Upper lobe of left lung (tissue), 6 donors: ENCODE results near the gene COPZ1. TPM values are rescaled to one million over a fixed set of nuclear protein-coding genes. Genes with fewer than 3 reads are reported as not detected.

Experiments used
- ATAC-seq, 2 donors: fragments of 200-7000 bp; cut with Tn5 transposase; one replicate each; pipeline ENCODE4 v1.9.1; 2022; ENCODE audit warnings: mild to moderate bottlenecking in 2 of 2, moderate library complexity in 2 of 2; ENCODE audit not compliant: low FRiP score in 2 of 2
- DNase-seq, 2 donors: peaks; one replicate each; pipeline ENCODE4 v3.0.0-alpha.2; 2019 to 2020
- H3K27ac ChIP-seq, 4 donors: fragments of 200-600 bp; sonication (generic); one replicate each; pipeline ENCODE4 v1.5.1; 2016 to 2019
- H3K27me3 ChIP-seq, 4 donors: fragments of 200-600 bp; sonication (generic); one replicate each; pipeline ENCODE4 v1.5.1; 2017 to 2019
- H3K36me3 ChIP-seq, 4 donors: fragments of 200-600 bp; sonication (generic); one replicate each; pipeline ENCODE4 v1.5.1; 2016 to 2019
- H3K4me1 ChIP-seq, 4 donors: fragments of 200-600 bp; sonication (generic); one replicate each; pipeline ENCODE4 v1.5.1; 2018 to 2019
- H3K4me3 ChIP-seq, 4 donors: fragments of 200-600 bp; sonication (generic); one replicate each; pipeline ENCODE4 v1.5.1; 2017 to 2019; ENCODE audit warnings: mild to moderate bottlenecking in 2 of 4, moderate library complexity in 1 of 4
- H3K9me3 ChIP-seq, 4 donors: fragments of 200-600 bp; sonication (generic); one replicate each; pipeline ENCODE4 v1.5.1; 2018 to 2019
- CTCF ChIP-seq, 6 experiments: fragments of 450-650 bp in 4 of 6; fragments of 200-600 bp in 2 of 6; sonication (generic) in 2 of 6; IDR thresholded peaks; one replicate each; pipeline ENCODE4 v1.5.1; 2016 to 2019; ENCODE audit warnings: antibody characterized with exemption in 6 of 6
- EP300 ChIP-seq, 4 donors: sonication (generic); formaldehyde crosslinking; IDR thresholded peaks; one replicate each; pipeline ENCODE4 v1.5.1; 2017; ENCODE audit warnings: antibody characterized with exemption in 4 of 4, control low read depth in 2 of 4
- POLR2A ChIP-seq, 4 donors: fragments of 450-650 bp; IDR thresholded peaks; one replicate each; pipeline ENCODE4 v1.5.1; 2016 to 2017; ENCODE audit warnings: antibody characterized with exemption in 4 of 4, mild to moderate bottlenecking in 2 of 4
- POLR2AphosphoS5 ChIP-seq, 2 donors: sonication (generic); formaldehyde crosslinking; IDR thresholded peaks; one replicate each; pipeline ENCODE4 v1.5.1; 2017; ENCODE audit warnings: antibody characterized with exemption in 2 of 2
- WGBS, 2 donors: methylation state at CpG; one replicate each; pipeline ENCODE4 v1.1.5; 2017 to 2018; 5-methylcytosine and 5-hydroxymethylcytosine counted together
- total RNA-seq, 6 donors: library from RNA; depleted of rRNA in 4 of 6; stranded (reverse); fragments of >200 nt in 4 of 6; gene quantifications; one replicate each; pipeline versions ENCODE4 v1.1.0 to v1.2.1, GENCODE V29; 2016 to 2021
- donor health status: DM: no; HTN: no; CAD: no; lungs with moderate emphysema.
- donor health status: DM: no; HTN: yes; CAD: no; lungs with severe emphysema.

COPZ1 gene
- total RNA-seq, 6 donors from 2014 or later, result 55.5 to 132 (median 96.7) TPM

DNA sequence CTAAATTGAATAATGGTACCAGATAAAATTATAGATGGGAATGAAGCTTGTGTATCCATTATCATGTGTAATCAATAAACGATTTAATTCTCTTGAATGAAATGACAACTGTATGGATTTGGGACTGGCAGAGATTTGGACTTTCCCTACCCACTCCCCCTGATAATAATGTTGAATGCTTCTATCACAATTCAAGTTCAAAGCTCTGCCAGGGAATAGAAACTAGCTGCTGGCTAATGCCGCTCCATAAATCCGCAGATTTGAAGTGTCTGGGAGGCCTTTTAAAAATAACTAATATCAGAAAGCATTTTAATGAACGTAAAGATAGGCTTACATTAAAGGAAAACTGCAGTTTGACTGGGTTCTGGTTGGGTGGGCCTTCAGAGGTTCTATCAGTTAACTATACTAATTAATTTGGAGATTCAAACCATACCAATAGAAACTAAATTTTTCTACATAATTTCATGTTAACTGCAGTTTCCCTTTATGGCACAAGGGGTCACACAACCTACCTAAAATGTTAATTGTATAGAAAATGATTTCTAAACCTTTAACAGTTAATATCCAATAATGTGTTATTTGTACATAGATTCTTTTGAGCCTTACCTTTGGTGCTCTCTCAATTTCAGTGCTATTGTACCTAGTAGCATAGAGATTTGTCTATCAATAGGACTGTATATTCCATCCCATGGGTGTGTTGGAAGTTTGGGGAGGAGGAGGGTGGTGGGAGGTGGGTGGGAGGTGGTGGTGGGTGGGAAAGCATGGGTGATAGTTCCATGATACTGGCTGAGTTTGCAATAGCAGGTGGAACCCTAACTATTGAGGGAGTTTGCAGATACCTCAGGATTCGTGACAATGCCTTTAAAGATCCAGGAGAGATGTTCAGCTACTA is 39.5 kb upstream of the COPZ1 start:
- Histone ChIP-seq H3K36me3 (peaks cover 48 to 90% (median 60%) of the 10 kb centered on the region in 4 donors), H3K27ac (no peak overlapping the region)

GRCh38 chr12:54286042-54287030 is 38.6 kb upstream of the COPZ1 start:
- DNase-seq (no peak), ATAC-seq (no peak)
- H3K4me3 ChIP-seq, result peak overlapping the region in 1 of 4 donors; percentile 82
- H3K4me1 ChIP-seq, result peaks cover 45 to 59% (median 50%) of the 10 kb centered on the region in 4 donors
- H3K36me3 ChIP-seq, result peaks cover 48 to 87% (median 60%) of the 10 kb centered on the region in 4 donors
- 43 to 58% methylated on average over 12 of the region's 12 CpGs for WGBS, 2 donors
- no peaks in the 10 kb centered on the region for H3K9me3 ChIP-seq
- TF ChIP-seq EP300 (IDR thresholded peaks at IDR 0.05) (no peak), POLR2AphosphoS5 (IDR thresholded peaks at IDR 0.05) (no peak), CTCF (IDR thresholded peaks at IDR 0.05) (no peak), POLR2A (IDR thresholded peaks at IDR 0.05) (no peak)
- no peaks in the 10 kb centered on the region for H3K27me3 ChIP-seq
- H3K27ac ChIP-seq, result no peak overlapping the region

More for the DNA sequence above, 39.5 kb upstream of the COPZ1 start:
- 40 to 63% methylated on average over 5 of the region's 5 CpGs for WGBS, 2 donors
- DNase-seq (no peak), ATAC-seq (no peak)
- TF ChIP-seq EP300 (IDR thresholded peaks at IDR 0.05) (no peak), CTCF (IDR thresholded peaks at IDR 0.05) (peak in 1 of 6 experiments; percentile 16), POLR2AphosphoS5 (IDR thresholded peaks at IDR 0.05) (no peak)
- peak overlapping the region in 1 of 4 donors; percentile 82 for H3K4me3 ChIP-seq
- H3K9me3 ChIP-seq, result no peaks in the 10 kb centered on the region
- peaks cover 45 to 60% (median 51%) of the 10 kb centered on the region in 4 donors for H3K4me1 ChIP-seq
- no peaks in the 10 kb centered on the region for H3K27me3 ChIP-seq

DNA sequence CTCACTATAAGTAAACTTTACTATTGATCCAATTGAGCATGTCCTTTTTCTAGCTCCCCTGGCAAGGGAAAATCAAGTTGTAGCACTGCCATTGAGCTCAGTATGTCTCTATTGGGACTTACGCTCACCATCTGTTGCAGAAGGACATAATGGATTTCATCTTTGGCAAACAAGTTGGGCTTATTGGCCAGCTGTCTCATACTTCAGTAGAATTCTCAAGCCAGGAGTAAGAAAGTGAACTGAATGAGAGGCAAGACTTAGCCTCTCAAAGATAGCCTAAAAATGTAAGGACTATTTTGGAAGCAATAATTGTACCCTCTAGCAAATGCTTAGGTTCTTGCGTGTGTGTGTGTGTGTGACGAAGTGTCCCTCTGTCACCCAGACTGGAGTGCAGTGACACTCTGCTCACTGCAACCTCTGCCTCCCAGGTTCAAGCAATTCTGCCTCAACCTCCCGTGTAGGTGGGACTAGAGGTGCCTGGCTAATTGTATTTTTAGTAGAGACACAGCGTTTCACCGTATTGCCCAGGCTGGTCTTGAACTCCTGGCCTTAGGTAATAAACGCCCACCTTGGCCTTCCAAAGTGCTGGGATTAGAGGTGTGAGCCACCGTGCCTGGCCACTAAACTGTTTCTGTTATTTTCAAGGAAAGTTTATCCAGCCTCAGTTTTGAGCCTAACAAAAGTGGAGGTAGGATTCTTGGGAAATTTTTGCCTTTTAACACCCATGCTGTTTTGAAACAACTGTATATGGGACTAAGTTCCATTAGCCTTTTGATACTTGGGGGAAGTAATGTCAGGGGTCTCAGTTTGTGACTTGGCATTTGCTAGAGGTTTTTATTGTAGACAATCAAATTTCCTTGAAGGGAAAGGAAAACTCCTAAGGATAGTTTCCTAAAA is 37.4 kb upstream of the COPZ1 start:
- TF ChIP-seq POLR2A (IDR thresholded peaks at IDR 0.05) (peak in 1 of 4 donors; percentile 20), EP300 (IDR thresholded peaks at IDR 0.05) (no peak)
- Histone ChIP-seq H3K4me3 (no peak overlapping the region), H3K4me1 (peaks cover 34 to 48% (median 39%) of the 10 kb centered on the region in 4 donors), H3K9me3 (no peaks in the 10 kb centered on the region), H3K36me3 (peaks cover 44 to 79% (median 57%) of the 10 kb centered on the region in 4 donors), H3K27ac (peak overlapping the region in 1 of 4 donors; percentile 0), H3K27me3 (no peaks in the 10 kb centered on the region)
- ATAC-seq (no peak), DNase-seq (no peak)
- whole genome bisulfite sequencing, 2 donors, result 69 to 74% methylated on average over 8 of the region's 8 CpGs

DNA sequence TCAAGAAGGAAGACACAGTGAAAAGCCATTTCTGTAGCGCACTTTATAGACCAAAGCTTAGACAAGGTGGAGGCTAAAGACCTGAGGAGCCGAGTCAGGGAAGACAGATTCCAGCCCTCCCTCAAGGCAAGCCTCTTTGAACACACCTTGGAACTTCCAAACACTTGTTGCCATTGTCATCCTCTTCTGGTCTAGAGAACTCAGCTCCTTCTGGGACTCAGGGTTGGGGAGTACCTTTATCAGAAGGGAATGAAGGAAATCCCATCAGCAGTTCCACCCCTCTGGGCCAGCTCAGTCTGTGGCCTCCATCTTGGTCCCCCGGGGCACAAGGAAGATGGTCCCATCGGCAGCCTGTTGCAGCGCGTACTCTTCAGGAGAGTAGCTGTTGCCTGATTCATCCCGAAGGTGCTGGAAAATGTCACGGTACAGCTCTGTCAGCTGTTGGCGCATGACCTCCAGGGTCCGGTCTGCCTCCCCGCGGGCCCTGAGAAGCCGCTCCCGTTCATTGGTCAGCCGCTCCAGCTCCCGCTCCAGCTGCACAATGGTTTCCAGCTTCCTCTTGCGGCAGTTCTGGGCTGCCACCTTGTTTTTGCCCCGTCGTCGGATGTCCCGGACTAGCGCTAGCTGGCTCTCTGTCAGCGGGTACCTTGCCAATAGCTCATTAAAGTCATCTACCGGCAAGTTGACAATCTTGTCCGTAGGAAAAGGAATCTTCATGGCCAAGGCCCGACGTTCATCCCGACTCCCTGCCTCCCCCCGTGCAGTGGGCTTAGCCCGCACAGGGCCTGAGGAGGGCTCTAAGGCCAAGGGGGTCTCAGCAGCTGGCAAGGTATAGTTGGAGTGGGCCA is 32.6 kb upstream of the COPZ1 start:
- no peak for ATAC-seq
- H3K9me3 ChIP-seq, result no peaks in the 10 kb centered on the region
- TF ChIP-seq EP300 (IDR thresholded peaks at IDR 0.05) (no peak), POLR2A (IDR thresholded peaks at IDR 0.05) (no peak), POLR2AphosphoS5 (IDR thresholded peaks at IDR 0.05) (no peak), CTCF (IDR thresholded peaks at IDR 0.05) (no peak)
- DNase-seq, result peak in 1 of 2 donors; percentile 59
- WGBS, 2 donors, result 88 to 90% methylated on average over 28 to 30 of the region's 30 CpGs
- peaks cover 0 to 19% (median 5%) of the 10 kb centered on the region in 4 donors for H3K4me1 ChIP-seq
- no peak overlapping the region for H3K27ac ChIP-seq
- H3K4me3 ChIP-seq, result no peak overlapping the region
- no peaks in the 10 kb centered on the region for H3K27me3 ChIP-seq
- peaks cover 5 to 31% (median 17%) of the 10 kb centered on the region in 4 donors for H3K36me3 ChIP-seq
